GM12878 (cell line): ENCODE measurements around the gene TRPM7. TPM values are rescaled to one million over a fixed set of nuclear protein-coding genes. Genes with fewer than 3 reads are reported as not detected.

Experiments
- ATAC-seq: fragments of 200-7000 bp; cut with Tn5 transposase; 3 replicates; pipeline ENCODE4 v1.9.1; 2020; ENCODE audit warnings: mild to moderate bottlenecking, moderate library complexity
- BruUV-seq: library from RNA; stranded (reverse); fragments of 400-500 nt; replicated peaks from 2 replicates; lab custom pipeline; 2021; lab: Mats Ljungman, UMichigan
- CTCF ChIA-PET: fragments of 300-600 bp; sonication (Branson Sonifier 250); formaldehyde crosslinking; extraction: SDS; loops from one replicate; lab custom pipeline; 2021; ENCODE audit warnings: inconsistent platforms; lab: Yijun Ruan, JAX
- POLR2A ChIA-PET: fragments of 350-600 bp; formaldehyde crosslinking; extraction: SDS; loops from one replicate; lab custom pipeline; 2021; ENCODE audit warnings: inconsistent platforms; lab: Charles Lee
- RAD21 ChIA-PET: fragments of 300-600 bp; sonication (Branson Sonifier 250); formaldehyde crosslinking; loops from one replicate; lab custom pipeline; 2023; ENCODE audit warnings: antibody characterized with exemption; ENCODE audit not compliant: unreplicated experiment; lab: Charles Lee
- SMC1A ChIA-PET: fragments of 300-600 bp; sonication (Branson Sonifier 250); formaldehyde crosslinking; loops from one replicate; lab custom pipeline; 2023; ENCODE audit not compliant: unreplicated experiment, uncharacterized antibody; lab: Charles Lee
- DNase-seq: peaks from one replicate; pipeline ENCODE4 v3.0.0-alpha.2; 2011; ENCODE audit warnings: low read depth, low spot score
- FAIRE-seq: peaks from 3 replicates; lab custom pipeline; 2011; peaks lifted over from hg19 to GRCh38; lab: Jason Lieb, UNC
- H2AFZ ChIP-seq: 2 replicates; pipeline ENCODE4 v1.6.0; 2011; ENCODE audit warnings: low read depth, low read length, control low read depth; ENCODE audit not compliant: control insufficient read depth
- H3K27ac ChIP-seq: 2 replicates; pipeline ENCODE4 v1.5.1; 2011; ENCODE audit warnings: control low read depth; ENCODE audit not compliant: control insufficient read depth, insufficient read depth
- H3K27me3 ChIP-seq, 2 experiments: replicated peaks in 1 of 2; 2 replicates each; pipeline versions ENCODE4 v1.6.0 to v1.6.1; 2011; ENCODE audit warnings: low read length in 1 of 2; ENCODE audit not compliant: control insufficient read depth in 2 of 2, insufficient read depth in 2 of 2
- H3K36me3 ChIP-seq, 2 experiments: 2 replicates each; pipeline ENCODE4 v1.5.1; 2011; ENCODE audit warnings: low read length in 1 of 2; ENCODE audit not compliant: control insufficient read depth in 2 of 2, insufficient read depth in 2 of 2
- H3K4me1 ChIP-seq: 2 replicates; pipeline ENCODE4 v1.6.1; 2011; ENCODE audit warnings: mild to moderate bottlenecking, low read length, moderate library complexity, mixed read lengths; ENCODE audit not compliant: control insufficient read depth, insufficient read depth
- H3K4me2 ChIP-seq: 2 replicates; pipeline ENCODE4 v1.6.0; 2011; ENCODE audit warnings: control low read depth; ENCODE audit not compliant: control insufficient read depth, insufficient read depth
- H3K4me3 ChIP-seq: fragments of 200-600 bp; sonication (generic); 2 replicates; pipeline ENCODE4 v1.5.1; 2016
- H3K79me2 ChIP-seq: 2 replicates; pipeline ENCODE4 v1.6.0; 2011; ENCODE audit warnings: low read length; ENCODE audit not compliant: control insufficient read depth, insufficient read depth
- H3K9ac ChIP-seq: 2 replicates; pipeline ENCODE4 v1.8.0; 2011; ENCODE audit warnings: low read length, control low read depth, mixed read lengths; ENCODE audit not compliant: control insufficient read depth, insufficient read depth
- H3K9me3 ChIP-seq: replicated peaks from 3 replicates; pipeline ENCODE4 v1.5.1; 2011; ENCODE audit warnings: mild to moderate bottlenecking, low read length; ENCODE audit not compliant: control insufficient read depth, insufficient read depth
- H4K20me1 ChIP-seq: 2 replicates; pipeline ENCODE4 v1.6.0; 2011; ENCODE audit not compliant: control insufficient read depth, insufficient read depth
- BHLHE40 ChIP-seq, 2 experiments: fragments of 450-650 bp in 1 of 2; IDR thresholded peaks; 2 replicates each; pipeline ENCODE4 v1.6.1; 2011 to 2017; ENCODE audit warnings: low read depth in 2 of 2, borderline replicate concordance in 1 of 2, improper control_type of control experiment in 1 of 2, low read length in 1 of 2, mild to moderate bottlenecking in 1 of 2
- BRCA1 ChIP-seq: IDR thresholded peaks from 2 replicates; pipeline ENCODE4 v1.6.1; 2011; ENCODE audit warnings: low read depth, low read length, improper control_type of control experiment
- CBFB ChIP-seq: IDR thresholded peaks from 2 replicates; pipeline ENCODE4 v1.6.1; 2016; ENCODE audit warnings: antibody characterized with exemption, low read depth
- CBX5 ChIP-seq: sonication (generic); IDR thresholded peaks from 2 replicates; pipeline ENCODE4 v1.6.1; 2016; ENCODE audit warnings: low read depth, moderate library complexity, mild to moderate bottlenecking, inconsistent platforms
- CREB1 ChIP-seq: IDR thresholded peaks from 2 replicates; pipeline ENCODE4 v1.6.1; 2012; ENCODE audit warnings: low read depth, mild to moderate bottlenecking, inconsistent platforms
- FOXM1 ChIP-seq: IDR thresholded peaks from 2 replicates; pipeline ENCODE4 v1.6.1; 2012; ENCODE audit warnings: low read depth, mild to moderate bottlenecking, inconsistent platforms, low read length, moderate library complexity
- IKZF2 ChIP-seq, 2 experiments: fragments of 450-650 bp; IDR thresholded peaks; 2 replicates each; pipeline ENCODE4 v1.6.1; 2017; ENCODE audit warnings: mild to moderate bottlenecking in 2 of 2, moderate library complexity in 2 of 2
- MEF2B ChIP-seq: fragments of 450-650 bp; IDR thresholded peaks from 2 replicates; pipeline ENCODE4 v1.6.1; 2018; ENCODE audit warnings: mild to moderate bottlenecking, moderate library complexity; ENCODE audit not compliant: partially characterized antibody, poor library complexity, severe bottlenecking
- MXI1 ChIP-seq: fragments of 150-350 bp; IDR thresholded peaks from 2 replicates; pipeline ENCODE4 v1.6.1; 2011; ENCODE audit warnings: low read depth, mild to moderate bottlenecking, inconsistent platforms, low read length, improper control_type of control experiment
- NFYA ChIP-seq: IDR thresholded peaks from 2 replicates; pipeline ENCODE4 v1.6.1; 2011; ENCODE audit warnings: low read depth, mild to moderate bottlenecking, low read length, improper control_type of control experiment, borderline replicate concordance
- PAX8 ChIP-seq: fragments of 450-650 bp; IDR thresholded peaks from 2 replicates; pipeline ENCODE4 v1.6.1; 2017; ENCODE audit warnings: mild to moderate bottlenecking, moderate library complexity
- RAD21 ChIP-seq: IDR thresholded peaks from 2 replicates; pipeline ENCODE4 v1.6.1; 2011; ENCODE audit warnings: mild to moderate bottlenecking, low read depth, low read length, moderate library complexity; ENCODE audit not compliant: insufficient read depth
- RCOR1 ChIP-seq: conservative IDR thresholded peaks from 2 replicates; pipeline ENCODE4 v1.6.1; 2012; ENCODE audit warnings: low read depth, low read length, improper control_type of control experiment
- RELA ChIP-seq: fragments of 450-650 bp; IDR thresholded peaks from 2 replicates; pipeline ENCODE4 v1.8.0; 2014; ENCODE audit warnings: borderline replicate concordance; ENCODE audit not compliant: partially characterized antibody
- SP1 ChIP-seq: IDR thresholded peaks from one replicate; pipeline ENCODE4 v1.6.1; 2011; ENCODE audit warnings: low read depth, low read length
- TCF12 ChIP-seq: IDR thresholded peaks from 2 replicates; pipeline ENCODE4 v1.6.1; 2011; ENCODE audit warnings: low read depth, mild to moderate bottlenecking, low read length
- WGBS: methylation state at CpG from one replicate; pipeline ENCODE4 v1.1.6; 2016; ENCODE audit warnings: low lambda C conversion rate; ENCODE audit not compliant: insufficient replicate concordance, insufficient coverage; ENCODE audit errors: missing lambda C conversion rate; 5-methylcytosine and 5-hydroxymethylcytosine counted together
- in situ Hi-C: fragments of 300-500 bp; cut with MboI; formaldehyde crosslinking; loops from 9 replicates; pipeline ENCODE4 v1.14.3; 2018; ENCODE audit warnings: mixed read lengths
- intact Hi-C: fragments of 100-400 bp; cut with micrococcal nuclease; formaldehyde crosslinking; loops from one replicate; pipeline ENCODE4 v1.14.2; 2022; ENCODE audit not compliant: unreplicated experiment
- polyA plus RNA-seq, 11 experiments: library from polyadenylated mRNA; depleted of rRNA in 4 of 11; unstranded in 6 of 11; stranded (reverse) in 5 of 11; fragments of >200 nt; fragmentation: Nextera tagmentation in 4 of 11; fragmentation: Illumina TruSeq in 1 of 11; extraction: Ambion mirVana in 4 of 11; extraction: Trizol in 1 of 11; gene quantifications; 1 replicate in 1 of 11; 2 replicates in 10 of 11; pipeline versions ENCODE4 v1.2.1 to v1.2.3, GENCODE V29; 2011 to 2016; ENCODE audit warnings: inconsistent platforms in 2 of 11, missing spikeins in 2 of 11, low read depth in 1 of 11
- total RNA-seq, 4 experiments: library from RNA; depleted of rRNA in 3 of 4; stranded (reverse); fragments of >200 nt in 3 of 4; fragmentation: Illumina TruSeq in 1 of 4; extraction: Trizol in 1 of 4; gene quantifications; 2 replicates each; pipeline versions ENCODE4 v1.2.1 to v1.2.3, GENCODE V29; 2013 to 2021
- TF ChIP-seq, protein P1 (sequence below): IDR thresholded peaks from 2 replicates; pipeline ENCODE4 v1.6.1; 2012; ENCODE audit warnings: improper control_type of control experiment, low read depth, low read length; ENCODE audit not compliant: insufficient replicate concordance
- TF ChIP-seq, protein P2 (sequence below): IDR thresholded peaks from 2 replicates; pipeline ENCODE4 v1.6.1; 2012; ENCODE audit warnings: low read depth, low read length, improper control_type of control experiment

TRPM7 gene
- total and polyA plus RNA-seq, 10 of the 15 experiments (the other 5 are each of a cell fraction or from before 2014, with no cell fraction given), result 4.5 to 49.7 (median 22.5) TPM

DNA sequence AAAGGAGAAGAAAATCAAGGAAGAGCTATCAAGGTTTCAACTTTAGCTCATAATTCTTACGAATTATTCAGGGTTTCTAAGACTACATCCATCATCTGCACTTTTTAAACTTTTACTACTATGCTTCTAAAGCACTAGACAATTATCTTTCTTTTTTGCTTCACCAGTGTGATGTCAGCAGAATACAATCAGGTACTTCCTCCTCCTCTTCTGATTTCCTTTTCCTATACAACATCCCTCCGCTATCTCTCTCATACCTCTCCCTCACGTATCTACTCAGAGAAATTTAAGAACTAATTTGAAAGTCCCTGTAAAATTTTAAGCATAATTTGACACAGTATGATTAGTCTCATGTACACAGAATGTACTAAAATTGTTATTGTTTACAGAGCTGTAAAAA, 92.8 kb downstream of the TRPM7 start:
- ChIA-PET CTCF (interaction anchor here (0.6 kb wide), 1 partner anchor 340 kb away, joined by 3 read pairs; no protein-coding TSS in a partner anchor), RAD21 (no interaction called here), POLR2A (no interaction called here), SMC1A (interaction anchor here (1.3 kb wide), 1 partner anchor 11 kb away, joined by 3 read pairs; no protein-coding TSS in a partner anchor)
- 92% methylated on average over 3 of the region's 3 CpGs for WGBS
- H3K9ac ChIP-seq, result no peak overlapping the region
- BruUV-seq, result no TSS peak
- no peak for ATAC-seq
- H3K4me3 ChIP-seq, result no peak overlapping the region
- in situ Hi-C loops (no loop called here), intact Hi-C loops (no loop called here)
- no peak for FAIRE-seq
- peaks cover 0 to 19% of the 10 kb centered on the region in 2 experiments; a peak in 3 of 4 replicates for H3K36me3 ChIP-seq
- no peaks in the 10 kb centered on the region for H3K27me3 ChIP-seq
- H3K4me1 ChIP-seq, result no peaks in the 10 kb centered on the region
- H3K9me3 ChIP-seq, result no peaks in the 10 kb centered on the region
- no peak overlapping the region for H2AFZ ChIP-seq
- no peaks in the 10 kb centered on the region for H4K20me1 ChIP-seq
- H3K4me2 ChIP-seq, result no peak overlapping the region
- no peak overlapping the region for H3K27ac ChIP-seq
- DNase-seq, result no peak
- no peaks in the 10 kb centered on the region for H3K79me2 ChIP-seq
- TF ChIP-seq RAD21 (no peak), BRCA1 (no peak), BHLHE40 (IDR thresholded peaks at IDR 0.05; ENCODE audit: borderline replicate concordance in 1 of 2, low read depth in 2 of 2, low read length in 1 of 2) (no peak), SP1 (no peak), NFYA (no peak), CBFB (no peak), RELA (no peak), RCOR1 (no peak), MXI1 (no peak), IKZF2 (IDR thresholded peaks at IDR 0.05) (no peak), TCF12 (no peak), MEF2B (no peak), CREB1 (no peak), CBX5 (no peak), FOXM1 (no peak), PAX8 (no peak)
- TF ChIP-seq, protein P1, sequence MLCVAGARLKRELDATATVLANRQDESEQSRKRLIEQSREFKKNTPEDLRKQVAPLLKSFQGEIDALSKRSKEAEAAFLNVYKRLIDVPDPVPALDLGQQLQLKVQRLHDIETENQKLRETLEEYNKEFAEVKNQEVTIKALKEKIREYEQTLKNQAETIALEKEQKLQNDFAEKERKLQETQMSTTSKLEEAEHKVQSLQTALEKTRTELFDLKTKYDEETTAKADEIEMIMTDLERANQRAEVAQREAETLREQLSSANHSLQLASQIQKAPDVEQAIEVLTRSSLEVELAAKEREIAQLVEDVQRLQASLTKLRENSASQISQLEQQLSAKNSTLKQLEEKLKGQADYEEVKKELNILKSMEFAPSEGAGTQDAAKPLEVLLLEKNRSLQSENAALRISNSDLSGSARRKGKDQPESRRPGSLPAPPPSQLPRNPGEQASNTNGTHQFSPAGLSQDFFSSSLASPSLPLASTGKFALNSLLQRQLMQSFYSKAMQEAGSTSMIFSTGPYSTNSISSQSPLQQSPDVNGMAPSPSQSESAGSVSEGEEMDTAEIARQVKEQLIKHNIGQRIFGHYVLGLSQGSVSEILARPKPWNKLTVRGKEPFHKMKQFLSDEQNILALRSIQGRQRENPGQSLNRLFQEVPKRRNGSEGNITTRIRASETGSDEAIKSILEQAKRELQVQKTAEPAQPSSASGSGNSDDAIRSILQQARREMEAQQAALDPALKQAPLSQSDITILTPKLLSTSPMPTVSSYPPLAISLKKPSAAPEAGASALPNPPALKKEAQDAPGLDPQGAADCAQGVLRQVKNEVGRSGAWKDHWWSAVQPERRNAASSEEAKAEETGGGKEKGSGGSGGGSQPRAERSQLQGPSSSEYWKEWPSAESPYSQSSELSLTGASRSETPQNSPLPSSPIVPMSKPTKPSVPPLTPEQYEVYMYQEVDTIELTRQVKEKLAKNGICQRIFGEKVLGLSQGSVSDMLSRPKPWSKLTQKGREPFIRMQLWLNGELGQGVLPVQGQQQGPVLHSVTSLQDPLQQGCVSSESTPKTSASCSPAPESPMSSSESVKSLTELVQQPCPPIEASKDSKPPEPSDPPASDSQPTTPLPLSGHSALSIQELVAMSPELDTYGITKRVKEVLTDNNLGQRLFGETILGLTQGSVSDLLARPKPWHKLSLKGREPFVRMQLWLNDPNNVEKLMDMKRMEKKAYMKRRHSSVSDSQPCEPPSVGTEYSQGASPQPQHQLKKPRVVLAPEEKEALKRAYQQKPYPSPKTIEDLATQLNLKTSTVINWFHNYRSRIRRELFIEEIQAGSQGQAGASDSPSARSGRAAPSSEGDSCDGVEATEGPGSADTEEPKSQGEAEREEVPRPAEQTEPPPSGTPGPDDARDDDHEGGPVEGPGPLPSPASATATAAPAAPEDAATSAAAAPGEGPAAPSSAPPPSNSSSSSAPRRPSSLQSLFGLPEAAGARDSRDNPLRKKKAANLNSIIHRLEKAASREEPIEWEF, result no peak
- TF ChIP-seq, protein P2, sequence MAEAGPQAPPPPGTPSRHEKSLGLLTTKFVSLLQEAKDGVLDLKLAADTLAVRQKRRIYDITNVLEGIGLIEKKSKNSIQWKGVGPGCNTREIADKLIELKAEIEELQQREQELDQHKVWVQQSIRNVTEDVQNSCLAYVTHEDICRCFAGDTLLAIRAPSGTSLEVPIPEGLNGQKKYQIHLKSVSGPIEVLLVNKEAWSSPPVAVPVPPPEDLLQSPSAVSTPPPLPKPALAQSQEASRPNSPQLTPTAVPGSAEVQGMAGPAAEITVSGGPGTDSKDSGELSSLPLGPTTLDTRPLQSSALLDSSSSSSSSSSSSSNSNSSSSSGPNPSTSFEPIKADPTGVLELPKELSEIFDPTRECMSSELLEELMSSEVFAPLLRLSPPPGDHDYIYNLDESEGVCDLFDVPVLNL, result no peak
